HCT116 (cell line): ENCODE results near the gene BNC2. TPM values are rescaled to one million over a fixed set of nuclear protein-coding genes. Genes with fewer than 3 reads are reported as not detected.

Experiments
- ATAC-seq: fragments of 200-7000 bp; cut with Tn5 transposase; 2 replicates; pipeline ENCODE4 v1.9.1; 2020; ENCODE audit warnings: mild to moderate bottlenecking, moderate library complexity
- BruUV-seq: library from RNA; stranded (reverse); fragments of 400-500 nt; replicated peaks from 2 replicates; lab custom pipeline; 2021; lab: Mats Ljungman, UMichigan
- CTCF ChIA-PET: fragments of 300-600 bp; sonication (Branson Sonifier 250); formaldehyde crosslinking; loops from one replicate; lab custom pipeline; 2021; ENCODE audit warnings: antibody characterized with exemption; lab: Charles Lee
- POLR2A ChIA-PET: fragments of 300-600, 350-600 bp; sonication (Branson Sonifier 250); formaldehyde crosslinking; loops from one replicate; lab custom pipeline; 2021; ENCODE audit warnings: antibody characterized with exemption; lab: Charles Lee
- RAD21 ChIA-PET, 2 experiments: fragments of 300-600 bp; sonication (Branson Sonifier 250); formaldehyde crosslinking; loops; one replicate each; lab custom pipeline; 2023; ENCODE audit warnings: low total read pairs in 2 of 2; ENCODE audit not compliant: uncharacterized antibody in 2 of 2, unreplicated experiment in 2 of 2, low non-redundant PET in 1 of 2; lab: Charles Lee
- DNase-seq: peaks from one replicate; pipeline ENCODE4 v3.0.0-alpha.2; 2010; ENCODE audit warnings: low read depth, low spot score
- H2AFZ ChIP-seq: fragments of 200-600 bp; shearing (Covaris generic), sonication (generic); 2 replicates; pipeline ENCODE4 v1.6.1; 2017; ENCODE audit warnings: low read depth, mixed run types, mixed read lengths, antibody characterized with exemption, low read length; ENCODE audit not compliant: poor library complexity, severe bottlenecking
- H3K27ac ChIP-seq: 2 replicates; pipeline ENCODE4 v1.5.1; 2012; ENCODE audit warnings: low read depth, low read length
- H3K27me3 ChIP-seq: fragments of 200-600 bp; sonication (generic); 2 replicates; pipeline ENCODE4 v1.6.1; 2016; ENCODE audit warnings: mixed run types, low read length, mixed read lengths; ENCODE audit not compliant: insufficient read depth
- H3K36me3 ChIP-seq, 2 experiments: fragments of 200-500 bp in 1 of 2; fragments of 200-600 bp in 1 of 2; sonication (Bioruptor generic) in 1 of 2; sonication (generic) in 1 of 2; 2 replicates each; pipeline versions ENCODE4 v1.5.1 to v1.6.1; 2014 to 2016; ENCODE audit warnings: low read length in 2 of 2, inconsistent platforms in 1 of 2, mixed read lengths in 1 of 2, mixed run types in 1 of 2; ENCODE audit not compliant: insufficient read depth in 2 of 2, control insufficient read depth in 1 of 2
- H3K4me1 ChIP-seq, 2 experiments: fragments of 200-600 bp in 1 of 2; sonication (generic) in 1 of 2; 2 replicates each; pipeline versions ENCODE4 v1.5.1 to v1.6.1; 2012 to 2017; ENCODE audit warnings: low read length in 2 of 2, inconsistent platforms in 1 of 2, mild to moderate bottlenecking in 1 of 2, mixed read lengths in 1 of 2, mixed run types in 1 of 2, moderate library complexity in 1 of 2; ENCODE audit not compliant: insufficient read depth in 2 of 2, control insufficient read depth in 1 of 2
- H3K4me2 ChIP-seq: fragments of 200-600 bp; sonication (generic); 2 replicates; pipeline ENCODE4 v1.6.1; 2017; ENCODE audit warnings: mixed run types, low read length, mixed read lengths
- H3K4me3 ChIP-seq, 2 experiments: fragments of 200-600 bp in 1 of 2; sonication (generic) in 1 of 2; replicated peaks in 1 of 2; 2 replicates each; pipeline ENCODE4 v1.5.1; 2011 to 2016; ENCODE audit warnings: low read length in 2 of 2, control low read depth in 1 of 2, low read depth in 1 of 2, mild to moderate bottlenecking in 1 of 2, mixed read lengths in 1 of 2, mixed run types in 1 of 2
- H3K79me2 ChIP-seq: fragments of 200-600 bp; sonication (generic); 2 replicates; pipeline ENCODE4 v1.6.1; 2017; ENCODE audit warnings: mild to moderate bottlenecking, mixed run types, low read length, moderate library complexity, mixed read lengths; ENCODE audit not compliant: insufficient read depth
- H3K9ac ChIP-seq: fragments of 200-600 bp; sonication (generic); 2 replicates; pipeline ENCODE4 v1.6.1; 2016; ENCODE audit warnings: low read length, mixed read lengths
- H3K9me2 ChIP-seq: fragments of 200-600 bp; sonication (generic), shearing (Covaris generic); 2 replicates; pipeline ENCODE4 v1.6.1; 2017; ENCODE audit warnings: mixed run types, mild to moderate bottlenecking, moderate library complexity; ENCODE audit not compliant: insufficient read depth
- H3K9me3 ChIP-seq, 2 experiments: fragments of 200-500 bp in 1 of 2; fragments of 200-600 bp in 1 of 2; sonication (Bioruptor generic) in 1 of 2; sonication (generic) in 1 of 2; 2 replicates each; pipeline ENCODE4 v1.6.1; 2014 to 2017; ENCODE audit warnings: low read length in 2 of 2, mixed read lengths in 2 of 2, inconsistent platforms in 1 of 2, low read depth in 1 of 2, mild to moderate bottlenecking in 1 of 2, mixed run types in 1 of 2, moderate library complexity in 1 of 2; ENCODE audit not compliant: control insufficient read depth in 1 of 2, insufficient read depth in 1 of 2
- H4K20me1 ChIP-seq: fragments of 200-600 bp; sonication (generic), shearing (Covaris generic); 2 replicates; pipeline ENCODE4 v1.6.1; 2017; ENCODE audit warnings: mixed run types, mild to moderate bottlenecking, moderate library complexity; ENCODE audit not compliant: insufficient read depth
- EGR1 ChIP-seq: IDR thresholded peaks from 2 replicates; pipeline ENCODE4 v1.6.1; 2012; ENCODE audit warnings: low read depth
- FOSL1 ChIP-seq: IDR thresholded peaks from 2 replicates; pipeline ENCODE4 v1.6.1; 2012; ENCODE audit warnings: low read depth
- RAD21 ChIP-seq: IDR thresholded peaks from 2 replicates; pipeline ENCODE4 v1.6.1; 2012; ENCODE audit warnings: low read depth, mild to moderate bottlenecking
- TCF7L2 ChIP-seq: IDR thresholded peaks from 2 replicates; pipeline ENCODE4 v1.7.0; 2011; ENCODE audit warnings: borderline replicate concordance, inconsistent platforms; ENCODE audit not compliant: insufficient read depth, insufficient read length; ENCODE audit errors: extremely low read depth
- intact Hi-C: fragments of 100-400 bp; cut with micrococcal nuclease; formaldehyde crosslinking; loops from 2 replicates; pipeline ENCODE4 v1.10.0; 2022
- total RNA-seq: library from RNA; stranded (reverse); gene quantifications from one replicate; pipeline ENCODE4 v1.2.1, GENCODE V29; 2021; ENCODE audit not compliant: unreplicated experiment
- TF ChIP-seq, protein P1 (sequence below): IDR thresholded peaks from 2 replicates; pipeline ENCODE4 v1.6.1; 2012
- TF ChIP-seq, protein P2 (sequence below): IDR thresholded peaks from 2 replicates; pipeline ENCODE4 v1.6.1; 2012; ENCODE audit warnings: low read depth

The BNC2 gene
- total RNA-seq, 1 experiment from 2014 or later: 0.37 TPM

GRCh38 chr9:16410601-16411280 lies 459.7 kb downstream of the BNC2 start:
- DNase-seq: no peak
- Histone ChIP-seq H3K9me2 (no peaks in the 10 kb centered on the region), H3K9me3 (no peaks in the 10 kb centered on the region), H3K79me2 (no peaks in the 10 kb centered on the region), H4K20me1 (no peaks in the 10 kb centered on the region), H3K4me1 (no peaks in the 10 kb centered on the region), H3K27ac (no peak overlapping the region), H3K9ac (no peak overlapping the region), H3K27me3 (peaks cover 47% of the 10 kb centered on the region), H2AFZ (no peak overlapping the region), H3K4me3 (no peak overlapping the region), H3K4me2 (no peak overlapping the region), H3K36me3 (no peaks in the 10 kb centered on the region)
- TF ChIP-seq TCF7L2 (no peak), RAD21 (no peak), EGR1 (no peak), FOSL1 (no peak)
- TF ChIP-seq, protein P1, sequence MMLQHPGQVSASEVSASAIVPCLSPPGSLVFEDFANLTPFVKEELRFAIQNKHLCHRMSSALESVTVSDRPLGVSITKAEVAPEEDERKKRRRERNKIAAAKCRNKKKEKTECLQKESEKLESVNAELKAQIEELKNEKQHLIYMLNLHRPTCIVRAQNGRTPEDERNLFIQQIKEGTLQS: no peak
- TF ChIP-seq, protein P2, sequence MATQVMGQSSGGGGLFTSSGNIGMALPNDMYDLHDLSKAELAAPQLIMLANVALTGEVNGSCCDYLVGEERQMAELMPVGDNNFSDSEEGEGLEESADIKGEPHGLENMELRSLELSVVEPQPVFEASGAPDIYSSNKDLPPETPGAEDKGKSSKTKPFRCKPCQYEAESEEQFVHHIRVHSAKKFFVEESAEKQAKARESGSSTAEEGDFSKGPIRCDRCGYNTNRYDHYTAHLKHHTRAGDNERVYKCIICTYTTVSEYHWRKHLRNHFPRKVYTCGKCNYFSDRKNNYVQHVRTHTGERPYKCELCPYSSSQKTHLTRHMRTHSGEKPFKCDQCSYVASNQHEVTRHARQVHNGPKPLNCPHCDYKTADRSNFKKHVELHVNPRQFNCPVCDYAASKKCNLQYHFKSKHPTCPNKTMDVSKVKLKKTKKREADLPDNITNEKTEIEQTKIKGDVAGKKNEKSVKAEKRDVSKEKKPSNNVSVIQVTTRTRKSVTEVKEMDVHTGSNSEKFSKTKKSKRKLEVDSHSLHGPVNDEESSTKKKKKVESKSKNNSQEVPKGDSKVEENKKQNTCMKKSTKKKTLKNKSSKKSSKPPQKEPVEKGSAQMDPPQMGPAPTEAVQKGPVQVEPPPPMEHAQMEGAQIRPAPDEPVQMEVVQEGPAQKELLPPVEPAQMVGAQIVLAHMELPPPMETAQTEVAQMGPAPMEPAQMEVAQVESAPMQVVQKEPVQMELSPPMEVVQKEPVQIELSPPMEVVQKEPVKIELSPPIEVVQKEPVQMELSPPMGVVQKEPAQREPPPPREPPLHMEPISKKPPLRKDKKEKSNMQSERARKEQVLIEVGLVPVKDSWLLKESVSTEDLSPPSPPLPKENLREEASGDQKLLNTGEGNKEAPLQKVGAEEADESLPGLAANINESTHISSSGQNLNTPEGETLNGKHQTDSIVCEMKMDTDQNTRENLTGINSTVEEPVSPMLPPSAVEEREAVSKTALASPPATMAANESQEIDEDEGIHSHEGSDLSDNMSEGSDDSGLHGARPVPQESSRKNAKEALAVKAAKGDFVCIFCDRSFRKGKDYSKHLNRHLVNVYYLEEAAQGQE: no peak
- ATAC-seq: no peak
- BruUV-seq: no TSS peak
- intact Hi-C loops: no loop called here
- ChIA-PET CTCF (no interaction called here), POLR2A (no interaction called here), RAD21 (no interaction called here)
